B cell (primary cell): ENCODE results near the gene SLC38A1. TPM values are rescaled to one million over a fixed set of nuclear protein-coding genes. Genes with fewer than 3 reads are reported as not detected.
"Not testable (repeated sequence)": the region's sequence is repeated elsewhere in the genome, so short reads cannot be mapped to it uniquely, and the experiment has no call there.

Experiments used
- ATAC-seq: fragments of 200-7000 bp; cut with Tn5 transposase; one replicate; pipeline ENCODE4 v1.10.0; 2021; ENCODE audit warnings: low read depth, mild to moderate bottlenecking, moderate number of reproducible peaks, moderate library complexity
- CTCF ChIA-PET: fragments of 350-600 bp; sonication (Branson Sonifier 250); formaldehyde crosslinking; loops from one replicate; lab custom pipeline; 2021; ENCODE audit warnings: antibody characterized with exemption, inconsistent platforms; lab: Charles Lee
- POLR2A ChIA-PET: fragments of 350-600 bp; sonication (Branson Sonifier 250); formaldehyde crosslinking; loops from one replicate; lab custom pipeline; 2021; ENCODE audit warnings: antibody characterized with exemption; lab: Charles Lee
- DNase-seq: peaks from one replicate; pipeline ENCODE4 v3.0.0; 2013
- H2AFZ ChIP-seq: 2 replicates; pipeline ENCODE4 v1.6.1; 2012; ENCODE audit warnings: mild to moderate bottlenecking, low read depth, low read length; ENCODE audit not compliant: insufficient read depth, poor library complexity, severe bottlenecking
- H3K27ac ChIP-seq, 2 donors: 1 replicate in 1 of 2; 2 replicates in 1 of 2; pipeline ENCODE4 v1.5.1; 2012 to 2013; ENCODE audit warnings: low read length in 2 of 2, mild to moderate bottlenecking in 2 of 2, moderate library complexity in 1 of 2
- H3K27me3 ChIP-seq, 4 experiments: fragments of 200-600 bp in 1 of 4; sonication (generic) in 1 of 4; replicated peaks in 1 of 4; 1 replicate in 2 of 4; 2 replicates in 2 of 4; pipeline versions ENCODE4 v1.6.1 to v1.7.0; 2013 to 2016; ENCODE audit warnings: low read length in 3 of 4, mild to moderate bottlenecking in 2 of 4, mixed read lengths in 1 of 4, moderate library complexity in 1 of 4; ENCODE audit not compliant: insufficient read depth in 4 of 4, control insufficient read depth in 3 of 4; ENCODE audit errors: control extremely low read depth in 1 of 4
- H3K36me3 ChIP-seq, 2 experiments: replicated peaks in 1 of 2; 1 replicate in 1 of 2; 2 replicates in 1 of 2; pipeline versions ENCODE4 v1.6.1 to v1.7.1; 2013; ENCODE audit warnings: low read length in 1 of 2; ENCODE audit not compliant: insufficient read depth in 2 of 2, control insufficient read depth in 1 of 2; ENCODE audit errors: control extremely low read depth in 1 of 2, extremely low read depth in 1 of 2
- H3K4me1 ChIP-seq, 2 donors: fragments of 200-600 bp in 1 of 2; sonication (generic) in 1 of 2; 1 replicate in 1 of 2; 2 replicates in 1 of 2; pipeline versions ENCODE4 v1.5.1 to v1.6.1; 2013 to 2017; ENCODE audit warnings: low read length in 2 of 2; ENCODE audit not compliant: control insufficient read depth in 2 of 2, insufficient read depth in 2 of 2
- H3K4me2 ChIP-seq: replicated peaks from 2 replicates; pipeline ENCODE3; 2012; ENCODE audit warnings: mild to moderate bottlenecking, low read depth, low read length; ENCODE audit not compliant: poor library complexity, severe bottlenecking
- H3K4me3 ChIP-seq, 5 experiments: fragments of 200-600 bp in 1 of 5; sonication (generic) in 1 of 5; 1 replicate in 3 of 5; 2 replicates in 2 of 5; pipeline versions ENCODE4 v1.5.1 to v1.7.0; 2011 to 2016; ENCODE audit warnings: low read length in 4 of 5, mild to moderate bottlenecking in 4 of 5, low read depth in 2 of 5, control low read depth in 1 of 5, moderate library complexity in 1 of 5; ENCODE audit not compliant: insufficient read depth in 1 of 5; ENCODE audit errors: control extremely low read depth in 1 of 5, extremely low read depth in 1 of 5
- H3K79me2 ChIP-seq: fragments of 200-600 bp; sonication (generic); one replicate; pipeline ENCODE4 v1.6.0; 2016; ENCODE audit warnings: low read length; ENCODE audit not compliant: control insufficient read depth, insufficient read depth
- H3K9ac ChIP-seq: fragments of 200-600 bp; sonication (generic); 2 replicates; pipeline ENCODE4 v1.6.1; 2017; ENCODE audit warnings: mild to moderate bottlenecking, low read length, moderate library complexity
- H3K9me3 ChIP-seq, 3 donors: one replicate each; pipeline versions ENCODE4 v1.6.1 to v1.7.1; 2013; ENCODE audit warnings: low read length in 2 of 3; ENCODE audit not compliant: control insufficient read depth in 2 of 3, insufficient read depth in 1 of 3; ENCODE audit errors: control extremely low read depth in 1 of 3
- H4K20me1 ChIP-seq: 2 replicates; pipeline ENCODE4 v1.6.0; 2012; ENCODE audit warnings: mild to moderate bottlenecking, low read length; ENCODE audit not compliant: insufficient read depth, control insufficient read depth, poor library complexity, severe bottlenecking
- H3K27ac Mint-ChIP-seq: one replicate; pipeline ENCODE4 v1.8.0; 2021; ENCODE audit warnings: mixed read lengths
- H3K27me3 Mint-ChIP-seq: one replicate; pipeline ENCODE4 v1.8.0; 2021; ENCODE audit warnings: mixed read lengths
- H3K4me1 Mint-ChIP-seq: one replicate; pipeline ENCODE4 v1.8.0; 2021; ENCODE audit warnings: mixed read lengths
- H3K4me3 Mint-ChIP-seq: one replicate; pipeline ENCODE4 v1.8.0; 2021; ENCODE audit warnings: mixed read lengths
- H3K9me3 Mint-ChIP-seq: one replicate; pipeline ENCODE4 v1.8.0; 2022; ENCODE audit warnings: mixed read lengths; ENCODE audit not compliant: insufficient read depth
- EZH2 ChIP-seq: IDR thresholded peaks from 2 replicates; pipeline ENCODE4 v1.6.1; 2012; ENCODE audit warnings: borderline replicate concordance, low read depth, mild to moderate bottlenecking, moderate library complexity, low read length; ENCODE audit not compliant: insufficient read depth, poor library complexity, severe bottlenecking
- WGBS: methylation state at CpG from one replicate; pipeline ENCODE4 v1.1.5; 2013; ENCODE audit warnings: missing lambda C conversion rate; ENCODE audit not compliant: insufficient coverage; 5-methylcytosine and 5-hydroxymethylcytosine counted together
- intact Hi-C: fragments of 100-400 bp; cut with micrococcal nuclease; formaldehyde crosslinking; loops from one replicate; pipeline ENCODE4 v1.10.0; 2022
- polyA plus RNA-seq: library from polyadenylated mRNA; depleted of rRNA; stranded (reverse); fragments of >200 nt; gene quantifications from 2 replicates; pipeline ENCODE4 v1.2.3, GENCODE V29; 2012
- total RNA-seq, 2 donors: library from RNA; stranded (reverse); fragments of 120-200 nt in 1 of 2; gene quantifications; 1 replicate in 1 of 2; 2 replicates in 1 of 2; pipeline versions ENCODE4 v1.2.3 to v1.2.4, GENCODE V29; 2013 to 2022
- TF ChIP-seq, protein P1 (sequence below): fragments of 200-600 bp; IDR thresholded peaks from one replicate; pipeline ENCODE4 v1.8.0; 2022; ENCODE audit warnings: antibody characterized with exemption, mild to moderate bottlenecking

Gene SLC38A1
- total and polyA plus RNA-seq, 2 donors (not counting 1 experiment from before 2014, with no cell fraction given), result 38.1 to 205 TPM

DNA sequence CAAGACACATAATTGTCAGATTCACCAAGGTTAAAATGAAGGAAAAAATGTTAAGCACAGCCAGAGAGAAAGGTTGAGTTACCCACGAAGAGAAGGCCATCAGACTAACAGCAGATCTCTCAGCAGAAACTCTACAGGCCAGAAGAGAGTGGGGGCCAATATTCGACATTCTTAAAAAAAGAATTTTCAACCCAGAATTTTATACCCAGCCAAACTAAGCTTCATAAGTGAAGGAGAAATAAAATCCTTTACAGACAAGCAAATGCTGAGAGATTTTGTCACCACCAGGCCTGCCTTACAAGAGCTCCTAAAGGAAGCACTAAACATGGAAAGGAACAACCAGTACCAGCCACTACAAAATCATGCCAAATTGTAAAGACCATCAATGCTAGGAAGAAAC is 16.3 kb upstream of the SLC38A1 start:
- CTCF ChIA-PET, H4K20me1 ChIP-seq, intact Hi-C loops, H3K4me2 ChIP-seq, H3K27me3 Mint-ChIP-seq, H3K9ac ChIP-seq, H3K27me3 ChIP-seq, H3K4me3 ChIP-seq, H2AFZ ChIP-seq, H3K4me3 Mint-ChIP-seq, H3K36me3 ChIP-seq, POLR2A ChIA-PET, H3K27ac ChIP-seq, H3K27ac Mint-ChIP-seq, H3K79me2 ChIP-seq, ATAC-seq, H3K4me1 Mint-ChIP-seq, H3K4me1 ChIP-seq, DNase-seq: not testable (repeated sequence)
- H3K9me3 ChIP-seq, result peaks cover 8 to 37% (median 34%) of the 10 kb centered on the region in 3 donors
- WGBS, result no CpG with 5 or more reads among the region's 2 CpGs
- H3K9me3 Mint-ChIP-seq, result peaks cover 34% of the 10 kb centered on the region

DNA sequence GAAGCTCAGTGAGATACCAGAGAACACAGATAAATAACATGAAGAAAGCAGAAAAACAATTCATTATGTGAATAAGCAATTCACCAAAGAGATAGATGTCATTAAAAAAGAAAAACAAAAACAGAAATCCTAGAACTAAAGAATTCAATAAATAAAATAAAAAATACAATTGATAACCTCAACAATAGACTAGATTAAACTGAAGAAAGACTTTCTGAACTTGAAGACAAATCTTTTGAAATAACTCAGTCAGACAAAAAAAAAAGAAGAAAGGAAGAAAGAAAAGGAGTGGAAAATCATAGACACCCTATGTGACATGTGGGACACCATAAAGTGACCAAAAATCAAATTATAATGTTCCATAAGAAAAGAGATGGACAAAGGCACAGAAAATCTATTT is 14.0 kb upstream of the SLC38A1 start:
- POLR2A ChIA-PET, result no interaction called here
- H3K79me2 ChIP-seq, result peaks cover 1% of the 10 kb centered on the region
- intact Hi-C loops, result no loop called here

More for the DNA sequence above, 14.0 kb upstream of the SLC38A1 start:
- DNase-seq, result no peak
- H3K27ac ChIP-seq, result no peak overlapping the region
- H3K4me1 ChIP-seq, result no peaks in the 10 kb centered on the region
- H3K27me3 ChIP-seq, result no peaks in the 10 kb centered on the region
- H3K9me3 Mint-ChIP-seq, result peaks cover 31% of the 10 kb centered on the region
- no peak for ATAC-seq
- CTCF ChIA-PET, result no interaction called here
- H3K27me3 Mint-ChIP-seq, result no peaks in the 10 kb centered on the region
- H3K27ac Mint-ChIP-seq, result no peak overlapping the region
- no peak overlapping the region for H3K4me2 ChIP-seq
- H4K20me1 ChIP-seq, result no peaks in the 10 kb centered on the region
- H3K4me1 Mint-ChIP-seq, result no peaks in the 10 kb centered on the region
- H3K9ac ChIP-seq, result no peak overlapping the region
- H3K4me3 ChIP-seq, result no peak overlapping the region
- H3K9me3 ChIP-seq, result peaks cover 5 to 37% (median 34%) of the 10 kb centered on the region in 3 donors
- H3K4me3 Mint-ChIP-seq, result no peak overlapping the region
- TF ChIP-seq EZH2, result no peak
- TF ChIP-seq, protein P1, sequence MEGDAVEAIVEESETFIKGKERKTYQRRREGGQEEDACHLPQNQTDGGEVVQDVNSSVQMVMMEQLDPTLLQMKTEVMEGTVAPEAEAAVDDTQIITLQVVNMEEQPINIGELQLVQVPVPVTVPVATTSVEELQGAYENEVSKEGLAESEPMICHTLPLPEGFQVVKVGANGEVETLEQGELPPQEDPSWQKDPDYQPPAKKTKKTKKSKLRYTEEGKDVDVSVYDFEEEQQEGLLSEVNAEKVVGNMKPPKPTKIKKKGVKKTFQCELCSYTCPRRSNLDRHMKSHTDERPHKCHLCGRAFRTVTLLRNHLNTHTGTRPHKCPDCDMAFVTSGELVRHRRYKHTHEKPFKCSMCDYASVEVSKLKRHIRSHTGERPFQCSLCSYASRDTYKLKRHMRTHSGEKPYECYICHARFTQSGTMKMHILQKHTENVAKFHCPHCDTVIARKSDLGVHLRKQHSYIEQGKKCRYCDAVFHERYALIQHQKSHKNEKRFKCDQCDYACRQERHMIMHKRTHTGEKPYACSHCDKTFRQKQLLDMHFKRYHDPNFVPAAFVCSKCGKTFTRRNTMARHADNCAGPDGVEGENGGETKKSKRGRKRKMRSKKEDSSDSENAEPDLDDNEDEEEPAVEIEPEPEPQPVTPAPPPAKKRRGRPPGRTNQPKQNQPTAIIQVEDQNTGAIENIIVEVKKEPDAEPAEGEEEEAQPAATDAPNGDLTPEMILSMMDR, result no peak
- no peak overlapping the region for H2AFZ ChIP-seq
- H3K36me3 ChIP-seq, result no peaks in the 10 kb centered on the region
